GM23338 (cell line): Measurements from ENCODE around the gene USP15.

ENCODE experiments used
- CREB1 ChIP-seq: fragments of 250-450 bp; sonication (Bioruptor Pico); IDR thresholded peaks from 2 replicates; pipeline ENCODE4 v1.5.0; 2020; ENCODE audit warnings: low read depth, mild to moderate bottlenecking, moderate library complexity
- CTCF ChIP-seq, 2 experiments: fragments of 200-600 bp in 1 of 2; sonication (generic) in 1 of 2; conservative IDR thresholded peaks; 2 replicates each; pipeline versions ENCODE4 v1.5.1 to v1.6.1; 2016 to 2017; ENCODE audit warnings: antibody characterized with exemption in 2 of 2, low read depth in 2 of 2, mild to moderate bottlenecking in 2 of 2, moderate library complexity in 1 of 2
- EZH2 ChIP-seq: fragments of 200-600 bp; sonication (generic); IDR thresholded peaks from one replicate; pipeline ENCODE4 v1.8.0; 2017; ENCODE audit warnings: antibody characterized with exemption, mild to moderate bottlenecking, low read depth; ENCODE audit not compliant: unreplicated experiment
- EZH2phosphoT487 ChIP-seq: fragments of 200-600 bp; sonication (generic); IDR thresholded peaks from one replicate; pipeline ENCODE4 v1.8.1; 2018; ENCODE audit warnings: antibody characterized with exemption; ENCODE audit not compliant: unreplicated experiment
- JUNB ChIP-seq: IDR thresholded peaks from one replicate; pipeline ENCODE4 v1.6.1; 2016; ENCODE audit warnings: antibody characterized with exemption; ENCODE audit not compliant: unreplicated experiment
- NANOG ChIP-seq: IDR thresholded peaks from 2 replicates; pipeline ENCODE4 v1.6.1; 2016; ENCODE audit warnings: antibody characterized with exemption, borderline replicate concordance
- POLR2AphosphoS5 ChIP-seq: IDR thresholded peaks from 2 replicates; pipeline ENCODE4 v1.6.1; 2016; ENCODE audit warnings: antibody characterized with exemption, low read depth
- STAT1 ChIP-seq: IDR thresholded peaks from one replicate; pipeline ENCODE4 v1.6.1; 2016; ENCODE audit warnings: antibody characterized with exemption; ENCODE audit not compliant: unreplicated experiment
- ZNF114 ChIP-seq: fragments of 250-450 bp; sonication (Bioruptor Pico); IDR thresholded peaks from 2 replicates; pipeline ENCODE4 v1.5.0; 2020; ENCODE audit warnings: mild to moderate bottlenecking, moderate library complexity
- ZNF331 ChIP-seq: fragments of 250-450 bp; sonication (Bioruptor Pico); IDR thresholded peaks from 2 replicates; pipeline ENCODE4 v1.5.0; 2020; ENCODE audit warnings: low read depth, mild to moderate bottlenecking, moderate library complexity
- TF ChIP-seq, protein P1 (sequence below): IDR thresholded peaks from one replicate; pipeline ENCODE4 v1.6.1; 2018; ENCODE audit warnings: antibody characterized with exemption; ENCODE audit not compliant: unreplicated experiment
- TF ChIP-seq, protein P2 (sequence below): IDR thresholded peaks from 2 replicates; pipeline ENCODE4 v1.6.1; 2016; ENCODE audit warnings: antibody characterized with exemption
- TF ChIP-seq, protein P3 (sequence below): fragments of 250-450 bp; sonication (Bioruptor Pico); IDR thresholded peaks from 2 replicates; pipeline ENCODE4 v1.5.0; 2020; ENCODE audit warnings: mild to moderate bottlenecking, moderate library complexity

DNA sequence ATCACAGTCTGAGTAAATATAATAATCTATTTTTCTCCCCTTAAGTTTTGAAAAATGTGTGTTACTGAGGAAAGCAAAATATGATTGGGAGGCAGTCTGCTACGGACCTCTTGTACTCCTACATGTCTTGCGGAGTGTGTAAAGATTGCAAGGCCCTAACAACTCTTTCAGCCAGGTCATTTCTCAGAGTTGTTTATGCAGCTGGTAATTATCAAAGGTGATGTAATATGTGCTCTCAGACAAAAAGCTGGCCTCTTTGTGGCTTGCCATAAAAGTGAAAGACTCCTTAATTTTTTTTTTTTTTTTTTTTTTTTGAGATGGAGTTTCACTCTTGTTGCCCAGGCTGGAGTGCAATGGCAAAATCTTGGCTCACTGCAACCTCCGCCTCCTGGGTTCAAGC lies 165.9 kb downstream of the USP15 start:
- TF ChIP-seq CTCF (conservative IDR thresholded peaks at IDR 0.05; ENCODE audit: low read depth in 2 of 2): no peak
- no peak for TF ChIP-seq EZH2phosphoT487
- no peak for TF ChIP-seq POLR2AphosphoS5
- no peak for TF ChIP-seq EZH2
- TF ChIP-seq, protein P1, sequence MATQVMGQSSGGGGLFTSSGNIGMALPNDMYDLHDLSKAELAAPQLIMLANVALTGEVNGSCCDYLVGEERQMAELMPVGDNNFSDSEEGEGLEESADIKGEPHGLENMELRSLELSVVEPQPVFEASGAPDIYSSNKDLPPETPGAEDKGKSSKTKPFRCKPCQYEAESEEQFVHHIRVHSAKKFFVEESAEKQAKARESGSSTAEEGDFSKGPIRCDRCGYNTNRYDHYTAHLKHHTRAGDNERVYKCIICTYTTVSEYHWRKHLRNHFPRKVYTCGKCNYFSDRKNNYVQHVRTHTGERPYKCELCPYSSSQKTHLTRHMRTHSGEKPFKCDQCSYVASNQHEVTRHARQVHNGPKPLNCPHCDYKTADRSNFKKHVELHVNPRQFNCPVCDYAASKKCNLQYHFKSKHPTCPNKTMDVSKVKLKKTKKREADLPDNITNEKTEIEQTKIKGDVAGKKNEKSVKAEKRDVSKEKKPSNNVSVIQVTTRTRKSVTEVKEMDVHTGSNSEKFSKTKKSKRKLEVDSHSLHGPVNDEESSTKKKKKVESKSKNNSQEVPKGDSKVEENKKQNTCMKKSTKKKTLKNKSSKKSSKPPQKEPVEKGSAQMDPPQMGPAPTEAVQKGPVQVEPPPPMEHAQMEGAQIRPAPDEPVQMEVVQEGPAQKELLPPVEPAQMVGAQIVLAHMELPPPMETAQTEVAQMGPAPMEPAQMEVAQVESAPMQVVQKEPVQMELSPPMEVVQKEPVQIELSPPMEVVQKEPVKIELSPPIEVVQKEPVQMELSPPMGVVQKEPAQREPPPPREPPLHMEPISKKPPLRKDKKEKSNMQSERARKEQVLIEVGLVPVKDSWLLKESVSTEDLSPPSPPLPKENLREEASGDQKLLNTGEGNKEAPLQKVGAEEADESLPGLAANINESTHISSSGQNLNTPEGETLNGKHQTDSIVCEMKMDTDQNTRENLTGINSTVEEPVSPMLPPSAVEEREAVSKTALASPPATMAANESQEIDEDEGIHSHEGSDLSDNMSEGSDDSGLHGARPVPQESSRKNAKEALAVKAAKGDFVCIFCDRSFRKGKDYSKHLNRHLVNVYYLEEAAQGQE: no peak
- no peak for TF ChIP-seq JUNB
- TF ChIP-seq ZNF114: no peak
- TF ChIP-seq, protein P2, sequence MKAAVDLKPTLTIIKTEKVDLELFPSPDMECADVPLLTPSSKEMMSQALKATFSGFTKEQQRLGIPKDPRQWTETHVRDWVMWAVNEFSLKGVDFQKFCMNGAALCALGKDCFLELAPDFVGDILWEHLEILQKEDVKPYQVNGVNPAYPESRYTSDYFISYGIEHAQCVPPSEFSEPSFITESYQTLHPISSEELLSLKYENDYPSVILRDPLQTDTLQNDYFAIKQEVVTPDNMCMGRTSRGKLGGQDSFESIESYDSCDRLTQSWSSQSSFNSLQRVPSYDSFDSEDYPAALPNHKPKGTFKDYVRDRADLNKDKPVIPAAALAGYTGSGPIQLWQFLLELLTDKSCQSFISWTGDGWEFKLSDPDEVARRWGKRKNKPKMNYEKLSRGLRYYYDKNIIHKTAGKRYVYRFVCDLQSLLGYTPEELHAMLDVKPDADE: no peak
- TF ChIP-seq ZNF331: no peak
- TF ChIP-seq CREB1 (CRISPR knock-in tag): no peak
- TF ChIP-seq NANOG: no peak
- TF ChIP-seq STAT1: no peak
- TF ChIP-seq, protein P3, sequence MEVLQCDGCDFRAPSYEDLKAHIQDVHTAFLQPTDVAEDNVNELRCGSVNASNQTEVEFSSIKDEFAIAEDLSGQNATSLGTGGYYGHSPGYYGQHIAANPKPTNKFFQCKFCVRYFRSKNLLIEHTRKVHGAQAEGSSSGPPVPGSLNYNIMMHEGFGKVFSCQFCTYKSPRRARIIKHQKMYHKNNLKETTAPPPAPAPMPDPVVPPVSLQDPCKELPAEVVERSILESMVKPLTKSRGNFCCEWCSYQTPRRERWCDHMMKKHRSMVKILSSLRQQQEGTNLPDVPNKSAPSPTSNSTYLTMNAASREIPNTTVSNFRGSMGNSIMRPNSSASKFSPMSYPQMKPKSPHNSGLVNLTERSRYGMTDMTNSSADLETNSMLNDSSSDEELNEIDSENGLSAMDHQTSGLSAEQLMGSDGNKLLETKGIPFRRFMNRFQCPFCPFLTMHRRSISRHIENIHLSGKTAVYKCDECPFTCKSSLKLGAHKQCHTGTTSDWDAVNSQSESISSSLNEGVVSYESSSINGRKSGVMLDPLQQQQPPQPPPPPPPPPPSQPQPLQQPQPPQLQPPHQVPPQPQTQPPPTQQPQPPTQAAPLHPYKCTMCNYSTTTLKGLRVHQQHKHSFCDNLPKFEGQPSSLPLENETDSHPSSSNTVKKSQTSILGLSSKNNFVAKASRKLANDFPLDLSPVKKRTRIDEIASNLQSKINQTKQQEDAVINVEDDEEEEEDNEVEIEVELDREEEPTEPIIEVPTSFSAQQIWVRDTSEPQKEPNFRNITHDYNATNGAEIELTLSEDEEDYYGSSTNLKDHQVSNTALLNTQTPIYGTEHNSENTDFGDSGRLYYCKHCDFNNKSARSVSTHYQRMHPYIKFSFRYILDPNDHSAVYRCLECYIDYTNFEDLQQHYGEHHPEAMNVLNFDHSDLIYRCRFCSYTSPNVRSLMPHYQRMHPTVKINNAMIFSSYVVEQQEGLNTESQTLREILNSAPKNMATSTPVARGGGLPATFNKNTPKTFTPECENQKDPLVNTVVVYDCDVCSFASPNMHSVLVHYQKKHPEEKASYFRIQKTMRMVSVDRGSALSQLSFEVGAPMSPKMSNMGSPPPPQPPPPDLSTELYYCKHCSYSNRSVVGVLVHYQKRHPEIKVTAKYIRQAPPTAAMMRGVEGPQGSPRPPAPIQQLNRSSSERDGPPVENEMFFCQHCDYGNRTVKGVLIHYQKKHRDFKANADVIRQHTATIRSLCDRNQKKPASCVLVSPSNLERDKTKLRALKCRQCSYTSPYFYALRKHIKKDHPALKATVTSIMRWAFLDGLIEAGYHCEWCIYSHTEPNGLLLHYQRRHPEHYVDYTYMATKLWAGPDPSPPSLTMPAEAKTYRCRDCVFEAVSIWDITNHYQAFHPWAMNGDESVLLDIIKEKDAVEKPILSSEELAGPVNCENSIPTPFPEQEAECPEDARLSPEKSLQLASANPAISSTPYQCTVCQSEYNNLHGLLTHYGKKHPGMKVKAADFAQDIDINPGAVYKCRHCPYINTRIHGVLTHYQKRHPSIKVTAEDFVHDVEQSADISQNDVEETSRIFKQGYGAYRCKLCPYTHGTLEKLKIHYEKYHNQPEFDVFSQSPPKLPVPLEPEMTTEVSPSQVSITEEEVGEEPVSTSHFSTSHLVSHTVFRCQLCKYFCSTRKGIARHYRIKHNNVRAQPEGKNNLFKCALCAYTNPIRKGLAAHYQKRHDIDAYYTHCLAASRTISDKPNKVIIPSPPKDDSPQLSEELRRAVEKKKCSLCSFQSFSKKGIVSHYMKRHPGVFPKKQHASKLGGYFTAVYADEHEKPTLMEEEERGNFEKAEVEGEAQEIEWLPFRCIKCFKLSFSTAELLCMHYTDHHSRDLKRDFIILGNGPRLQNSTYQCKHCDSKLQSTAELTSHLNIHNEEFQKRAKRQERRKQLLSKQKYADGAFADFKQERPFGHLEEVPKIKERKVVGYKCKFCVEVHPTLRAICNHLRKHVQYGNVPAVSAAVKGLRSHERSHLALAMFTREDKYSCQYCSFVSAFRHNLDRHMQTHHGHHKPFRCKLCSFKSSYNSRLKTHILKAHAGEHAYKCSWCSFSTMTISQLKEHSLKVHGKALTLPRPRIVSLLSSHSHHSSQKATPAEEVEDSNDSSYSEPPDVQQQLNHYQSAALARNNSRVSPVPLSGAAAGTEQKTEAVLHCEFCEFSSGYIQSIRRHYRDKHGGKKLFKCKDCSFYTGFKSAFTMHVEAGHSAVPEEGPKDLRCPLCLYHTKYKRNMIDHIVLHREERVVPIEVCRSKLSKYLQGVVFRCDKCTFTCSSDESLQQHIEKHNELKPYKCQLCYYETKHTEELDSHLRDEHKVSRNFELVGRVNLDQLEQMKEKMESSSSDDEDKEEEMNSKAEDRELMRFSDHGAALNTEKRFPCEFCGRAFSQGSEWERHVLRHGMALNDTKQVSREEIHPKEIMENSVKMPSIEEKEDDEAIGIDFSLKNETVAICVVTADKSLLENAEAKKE (CRISPR knock-in tag): no peak
